Regular cardiac myocyte (primary cell): Measurements from ENCODE around the gene UQCC2. TPM values are rescaled to one million over a fixed set of nuclear protein-coding genes. Genes with fewer than 3 reads are reported as not detected.

ENCODE experiments used
- total RNA-seq: library from RNA; depleted of rRNA; stranded (reverse); fragments of >200 nt; gene quantifications from 2 replicates; pipeline ENCODE4 v1.2.3, GENCODE V29; 2014

Gene UQCC2
- total RNA-seq = 17.8 and 32.0 TPM in 2 replicates

GRCh38 chr6:33711140-33712129, at the start of gene UQCC2:
Gene UQCC2 (minus strand): TSS chr6:33711700. CDS start chr6:33711686, 14 bp downstream.

GRCh38 chr6:33746651-33747100, 35.2 kb upstream of the UQCC2 start, which contains the start of gene IP6K3:
Gene IP6K3 (minus strand): TSS chr6:33746905. CDS start chr6:33735476, 11,429 bp downstream.

Other genes with a start within 250 kb of the UQCC2 start
- 11.8 and 15.3 TPM in 2 replicates for gene BAK1, start 131.4 kb downstream of the UQCC2 start, total RNA-seq
- gene ITPR3, start 90.4 kb downstream of the UQCC2 start, total RNA-seq = 9.0 and 10.4 TPM in 2 replicates
- under 0.01 and 0.28 TPM in 2 replicates for gene IP6K3, start 35.2 kb upstream of the UQCC2 start, total RNA-seq
- gene LEMD2, start 77.4 kb upstream of the UQCC2 start, total RNA-seq = 41.4 and 54.1 TPM in 2 replicates
- not detected in 2 replicates for gene MLN, start 92.3 kb upstream of the UQCC2 start, total RNA-seq